HG02885 (cell line): ENCODE results near the gene LZTS3.
"Not testable (repeated sequence)": the region's sequence is repeated elsewhere in the genome, so short reads cannot be mapped to it uniquely, and the experiment has no call there.

Experiments used
- ATAC-seq: cut with Tn5 transposase; IDR thresholded peaks from one replicate; pipeline ENCODE4 v1.9.1; 2021; ENCODE audit warnings: mild to moderate bottlenecking; ENCODE audit not compliant: unreplicated experiment, poor library complexity

LZTS3 gene

DNA sequence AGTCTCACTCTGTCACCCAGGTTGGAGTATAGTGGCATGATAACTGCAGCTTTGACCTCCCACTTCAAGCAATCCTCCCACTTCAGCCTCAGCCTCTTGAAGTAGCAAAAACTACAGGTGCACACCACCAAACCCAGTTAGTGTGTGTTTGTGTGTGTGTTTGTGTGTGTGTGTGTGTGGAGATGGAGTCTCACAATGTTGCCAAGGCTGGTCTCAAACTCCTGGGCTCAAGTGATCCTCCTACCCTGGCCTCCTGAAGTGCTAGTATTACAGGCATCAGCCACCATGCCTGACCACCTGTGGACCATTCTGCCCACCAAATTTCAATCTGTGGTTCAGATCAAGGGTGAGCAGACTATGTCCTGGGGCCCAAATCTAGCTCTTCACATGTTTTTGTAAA lies 22.4 kb downstream of the LZTS3 start:
- ATAC-seq, result no peak

DNA sequence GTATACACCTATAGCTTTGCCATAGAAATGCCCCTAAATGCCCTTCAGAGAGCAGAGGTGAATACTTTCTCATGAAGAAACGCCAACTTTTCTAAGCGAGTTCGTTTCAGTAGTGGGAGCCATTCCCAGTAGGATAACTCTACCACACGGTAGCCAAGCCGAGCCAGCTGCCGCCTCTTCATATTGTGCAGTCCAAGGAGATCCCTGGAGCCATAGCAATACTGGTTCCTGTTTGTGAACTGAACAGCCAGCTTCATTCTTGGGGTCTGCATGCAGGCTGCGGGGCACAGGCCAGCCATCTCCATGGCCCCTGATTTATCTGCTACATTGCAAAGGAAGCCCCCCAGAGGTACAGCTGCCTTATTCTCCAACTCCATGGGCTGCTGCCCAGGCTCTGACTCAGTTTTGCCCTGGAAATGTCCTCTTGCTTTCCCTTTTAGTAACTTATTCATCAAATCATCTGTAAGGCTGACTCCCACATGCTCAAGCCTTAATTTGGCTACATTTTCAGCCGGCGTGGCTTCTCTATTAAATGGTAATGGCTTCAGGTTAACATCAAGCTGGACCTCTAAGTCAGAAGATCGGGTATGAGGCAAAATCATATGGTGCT lies 26.5 kb downstream of the LZTS3 start:
- no peak for ATAC-seq

- ATAC-seq, result no peak
Observed at GRCh38 chr20:3141757-3142156, 31.6 kb downstream of the LZTS3 start.

DNA sequence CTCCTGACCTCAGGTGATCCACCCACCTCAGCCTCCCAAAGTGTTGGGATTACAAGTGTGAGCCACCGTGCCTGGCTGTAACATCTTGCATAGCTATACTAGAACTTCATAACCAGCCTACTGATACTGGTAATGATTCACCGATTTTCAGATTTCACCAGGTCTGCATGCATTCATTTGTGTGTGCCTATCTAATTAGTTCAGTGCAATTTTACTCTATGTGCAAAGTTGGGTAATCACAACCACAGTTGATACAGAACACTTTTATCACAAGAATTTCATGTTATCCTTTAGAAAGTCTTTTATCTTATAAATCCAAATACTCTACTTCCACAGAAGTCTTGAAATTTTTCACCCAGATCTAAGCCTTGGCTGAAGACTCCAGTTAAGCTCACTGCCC lies 35.9 kb downstream of the LZTS3 start:
- no peak for ATAC-seq

DNA sequence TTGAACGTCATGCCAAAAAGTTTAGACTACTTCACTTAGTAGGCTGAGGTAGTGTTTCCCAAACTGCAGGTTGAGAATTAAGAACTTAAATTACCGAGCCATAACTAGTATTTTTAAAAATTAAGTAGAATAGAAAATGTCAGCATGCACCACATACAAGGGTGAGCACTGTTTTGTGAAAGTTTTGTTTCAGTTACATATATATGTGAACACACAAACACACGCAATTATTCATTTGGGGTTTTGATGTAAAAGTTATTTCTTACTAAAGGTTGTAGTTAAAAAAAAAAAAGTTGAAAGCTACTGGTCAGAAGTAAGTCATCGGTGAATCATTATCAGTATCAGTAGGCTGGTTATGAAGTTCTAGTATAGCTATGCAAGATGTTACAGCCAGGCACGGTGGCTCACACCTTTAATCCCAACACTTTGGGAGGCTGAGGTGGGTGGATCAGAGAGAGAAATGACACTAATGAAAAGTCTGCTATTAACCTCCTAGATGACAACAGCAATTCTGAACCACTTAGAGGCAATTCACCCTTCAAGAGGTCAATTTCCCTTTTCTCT lies 37.8 kb downstream of the LZTS3 start:
- ATAC-seq, result no peak

DNA sequence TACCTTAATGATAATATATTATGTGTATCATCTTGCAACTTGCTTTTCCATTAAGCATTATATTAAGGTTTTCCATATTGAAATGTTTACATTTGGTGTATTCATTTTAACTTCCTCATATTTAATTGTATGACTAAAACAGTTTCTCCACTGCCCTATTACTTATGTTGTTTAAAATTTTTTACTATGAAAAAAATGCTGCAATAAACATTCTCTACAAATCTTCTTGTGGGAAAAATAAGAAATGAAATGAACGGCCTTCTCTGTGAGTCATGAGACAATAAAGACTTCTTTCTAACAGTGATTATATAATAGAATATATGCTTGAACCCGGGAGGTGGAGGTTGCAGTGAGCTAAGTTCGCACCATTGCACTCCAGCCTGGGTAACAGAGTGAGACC lies 39.2 kb downstream of the LZTS3 start:
- no peak for ATAC-seq

DNA sequence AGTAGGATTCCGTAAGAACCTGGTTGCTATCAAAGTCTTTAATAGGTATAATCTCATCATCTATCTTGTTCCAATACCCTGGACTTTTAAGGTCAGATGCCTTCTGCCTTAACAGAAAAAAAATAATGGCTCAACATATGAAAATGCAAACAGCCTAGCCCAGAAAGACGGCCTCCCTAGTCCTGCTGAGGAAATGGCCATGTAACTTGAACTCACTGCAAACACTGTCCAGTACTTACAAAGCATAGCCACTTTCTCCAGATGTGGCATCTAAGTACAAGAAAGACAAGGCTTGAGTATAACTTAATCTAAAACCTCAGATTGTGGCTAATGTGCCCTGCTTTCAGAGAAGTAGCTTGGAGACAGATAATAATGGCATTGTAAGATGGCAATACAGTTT lies 40.2 kb downstream of the LZTS3 start:
- no peak for ATAC-seq

- ATAC-seq, result no peak
Observed at GRCh38 chr20:3130051-3130600, 43.2 kb downstream of the LZTS3 start.

GRCh38 chr20:3129094-3129493 lies 44.3 kb downstream of the LZTS3 start:
- ATAC-seq, result no peak

DNA sequence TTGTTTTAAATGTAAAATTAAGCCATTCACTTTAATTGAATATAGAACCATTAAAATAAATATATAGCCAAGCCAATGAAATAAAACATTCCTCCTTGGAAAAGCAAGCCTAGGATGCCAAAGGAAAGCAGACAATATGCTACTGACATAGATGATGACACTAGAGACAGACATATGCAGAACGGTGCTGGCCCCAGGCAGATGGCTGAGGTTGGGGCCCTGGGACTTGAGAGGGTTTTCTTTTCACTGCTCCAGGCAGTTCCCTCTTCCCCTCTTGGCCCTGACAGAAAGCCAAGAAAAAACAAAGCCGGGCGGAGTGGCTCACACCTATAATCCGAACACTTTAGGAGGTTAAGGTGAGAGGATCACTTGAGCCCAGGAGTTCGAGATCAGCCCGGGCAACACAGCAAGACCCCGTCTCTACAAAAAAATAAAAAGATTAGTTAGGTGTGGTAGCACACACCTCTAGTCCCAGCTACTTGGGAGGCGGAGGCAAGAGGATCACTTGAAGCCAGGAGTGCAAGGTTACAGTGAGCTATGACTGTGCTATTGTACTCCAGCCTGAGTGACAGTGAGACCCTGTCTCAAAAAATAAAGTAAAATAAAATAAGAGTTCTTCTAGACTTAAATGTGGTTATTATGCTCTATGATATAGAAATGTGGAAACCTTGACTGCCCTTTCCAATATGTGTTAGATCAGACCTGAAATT lies 44.9 kb downstream of the LZTS3 start:
- ATAC-seq, result no peak

GRCh38 chr20:3126527-3126859 lies 46.9 kb downstream of the LZTS3 start:
- ATAC-seq, result no peak

- ATAC-seq, result not testable (repeated sequence)
Observed at GRCh38 chr20:3125776-3126526, 47.4 kb downstream of the LZTS3 start.

- not testable (repeated sequence) for ATAC-seq
Observed at GRCh38 chr20:3124773-3125560, 48.4 kb downstream of the LZTS3 start.

DNA sequence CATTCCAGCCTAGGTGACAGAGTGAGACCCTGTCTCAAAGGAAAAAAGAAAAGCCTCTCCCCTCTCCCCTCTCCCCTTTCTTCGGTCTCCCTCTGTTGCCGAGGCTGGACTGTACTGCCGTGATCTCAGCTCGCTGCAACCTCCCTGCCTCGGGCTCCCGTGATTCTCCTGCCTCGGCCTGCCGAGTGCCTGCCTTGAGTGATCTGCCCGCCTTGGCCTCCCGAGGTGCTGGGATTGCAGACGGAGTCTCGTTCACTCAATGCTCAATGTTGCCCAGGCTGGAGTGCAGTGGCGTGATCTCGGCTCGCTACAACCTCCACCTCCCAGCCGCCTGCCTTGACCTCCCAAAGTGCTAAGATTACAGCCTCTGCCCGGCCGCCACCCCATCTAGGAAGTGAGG lies 49.2 kb downstream of the LZTS3 start:
- ATAC-seq, result not testable (repeated sequence)

DNA sequence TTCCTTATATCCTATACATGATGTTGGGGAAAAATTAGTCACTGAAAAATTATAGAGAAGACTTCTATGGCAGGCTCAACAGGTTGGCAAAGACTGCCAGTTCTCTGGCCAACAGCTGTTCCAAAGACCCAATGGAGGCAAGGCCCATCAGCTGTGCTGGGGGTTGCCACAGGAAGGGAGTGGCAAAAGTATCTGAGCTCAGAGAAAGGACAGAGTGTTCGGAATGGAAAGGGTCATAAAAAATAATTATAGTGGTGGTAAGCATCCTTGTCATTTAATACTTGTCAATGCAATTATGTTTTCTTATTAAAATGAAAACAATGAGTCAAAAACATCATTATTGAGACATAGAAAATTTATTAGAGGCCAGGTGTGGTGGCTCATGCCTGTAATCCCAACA lies 49.8 kb downstream of the LZTS3 start:
- ATAC-seq, result no peak

DNA sequence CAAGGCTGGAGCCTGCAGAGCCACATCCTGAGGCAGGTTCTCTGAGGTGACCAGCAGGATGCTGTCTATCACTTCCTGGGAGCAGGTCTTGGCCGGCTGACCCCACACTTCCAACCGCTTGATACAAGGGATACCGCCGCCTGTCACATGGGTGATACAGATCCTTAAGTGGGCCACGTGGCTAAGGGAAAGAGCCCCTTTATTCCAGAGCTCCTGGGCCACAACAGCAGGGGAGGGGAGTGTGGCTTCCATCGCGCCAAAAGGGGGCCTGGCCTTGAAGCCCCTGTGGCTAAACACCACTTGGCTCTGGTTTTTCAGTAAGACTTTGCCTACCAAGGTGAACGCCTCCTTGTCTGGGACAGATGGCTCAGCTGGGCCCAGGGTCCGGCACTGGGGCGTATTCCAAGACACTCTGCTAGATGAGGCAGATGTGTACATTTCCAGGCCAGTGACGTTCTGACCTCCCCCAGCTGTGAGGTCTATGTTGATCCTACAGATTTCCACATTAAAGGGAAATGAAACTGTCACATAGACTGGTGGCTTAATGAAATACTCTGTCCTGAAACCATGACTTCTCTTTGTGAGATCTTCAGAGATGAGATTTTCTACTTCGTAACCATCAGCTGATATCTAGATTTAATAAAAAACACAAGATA lies 51.3 kb downstream of the LZTS3 start:
- ATAC-seq, result no peak

DNA sequence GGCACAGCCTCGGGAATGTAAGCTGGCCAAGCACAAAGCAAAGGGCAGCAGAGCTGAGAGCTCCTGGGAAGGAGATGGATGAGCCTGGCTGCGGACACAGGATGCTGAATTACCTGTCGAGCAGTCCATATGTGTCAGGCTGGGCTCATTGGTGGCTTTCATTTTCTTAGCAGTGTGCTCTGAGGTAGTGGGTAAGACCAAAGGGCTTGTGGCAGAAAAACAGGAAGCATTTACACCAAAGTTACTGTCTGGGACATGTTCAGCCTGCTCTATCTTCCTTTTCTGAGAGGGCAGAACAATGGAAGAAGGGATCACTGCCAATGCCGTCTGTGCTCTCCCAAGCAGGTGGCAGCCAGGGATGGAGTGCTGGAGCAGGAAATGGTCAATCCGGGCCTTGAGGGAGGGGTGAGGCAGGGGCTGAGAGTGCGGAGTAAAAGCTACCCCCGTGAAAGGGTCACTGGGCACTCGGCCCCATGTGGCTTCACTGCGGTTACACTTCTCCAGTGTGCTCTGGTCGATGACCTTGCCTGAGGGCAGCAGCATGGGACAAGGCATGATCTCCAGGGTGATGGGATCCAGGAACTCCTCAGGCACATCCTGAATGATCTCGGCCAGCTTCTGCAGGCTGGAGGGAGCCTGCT lies 52.0 kb downstream of the LZTS3 start:
- ATAC-seq, result no peak

GRCh38 chr20:3119044-3119443 lies 54.3 kb downstream of the LZTS3 start:
- ATAC-seq, result no peak

DNA sequence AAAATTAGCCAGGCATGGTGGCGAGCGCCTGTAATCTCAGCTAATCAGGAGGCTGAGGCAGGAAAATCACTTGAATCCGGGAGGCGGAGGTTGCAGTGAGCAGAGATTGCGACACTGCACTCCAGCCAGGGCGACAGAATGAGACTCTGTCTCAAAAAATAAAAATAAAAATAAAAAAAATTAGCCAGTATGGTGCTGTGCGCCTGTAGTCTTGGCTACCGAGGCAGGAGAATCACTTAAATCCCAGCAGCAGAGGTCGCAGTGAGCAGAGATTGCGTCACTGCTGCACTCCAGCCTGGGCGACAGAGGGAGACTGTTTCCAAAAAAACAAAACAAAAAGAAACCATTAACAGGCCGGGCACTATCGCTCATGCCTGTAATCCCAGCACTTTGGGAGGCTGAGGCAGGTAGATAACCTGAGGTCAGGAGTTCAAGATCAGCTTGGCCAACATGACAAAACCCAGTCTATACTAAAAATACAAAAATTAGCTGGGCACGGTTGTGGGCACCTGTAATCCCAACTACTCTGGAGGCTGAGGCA lies 55.4 kb downstream of the LZTS3 start:
- ATAC-seq, result not testable (repeated sequence)
